Smooth muscle cell (in vitro differentiated cells): ENCODE data around the gene CPA4. TPM values are rescaled to one million over a fixed set of nuclear protein-coding genes. Genes with fewer than 3 reads are reported as not detected.

Source experiments
- DNase-seq: peaks from one replicate; lab custom pipeline; 2025; ENCODE audit not compliant: unreplicated experiment; lab: John Stamatoyannopoulos, UW
- H2AFZ ChIP-seq: fragments of 200-600 bp; sonication (generic); 2 replicates; pipeline ENCODE4 v1.6.0; 2016; ENCODE audit warnings: antibody characterized with exemption, low read depth, mild to moderate bottlenecking
- H3F3A ChIP-seq: fragments of 200-600 bp; sonication (generic); 2 replicates; pipeline ENCODE4 v1.6.0; 2017; ENCODE audit warnings: antibody characterized with exemption, low read depth
- H3K27ac ChIP-seq: fragments of 200-600 bp; sonication (generic); 2 replicates; pipeline ENCODE4 v1.5.1; 2016; ENCODE audit warnings: low read depth, mild to moderate bottlenecking
- H3K27me3 ChIP-seq: fragments of 200-600 bp; sonication (generic); 2 replicates; pipeline ENCODE4 v1.6.1; 2016; ENCODE audit warnings: low read depth, mild to moderate bottlenecking
- H3K36me3 ChIP-seq: fragments of 200-600 bp; sonication (generic); 2 replicates; pipeline ENCODE4 v1.5.1; 2016; ENCODE audit warnings: low read depth
- H3K4me1 ChIP-seq: fragments of 200-600 bp; sonication (generic); 2 replicates; pipeline ENCODE4 v1.5.1; 2016; ENCODE audit warnings: low read depth
- H3K4me2 ChIP-seq: fragments of 200-600 bp; sonication (generic); 2 replicates; pipeline ENCODE4 v1.6.0; 2016; ENCODE audit warnings: mild to moderate bottlenecking
- H3K4me3 ChIP-seq: fragments of 200-600 bp; sonication (generic); 2 replicates; pipeline ENCODE4 v1.5.1; 2016; ENCODE audit warnings: mild to moderate bottlenecking
- H3K79me2 ChIP-seq: fragments of 200-600 bp; sonication (generic); 2 replicates; pipeline ENCODE4 v1.6.0; 2016; ENCODE audit warnings: low read depth, mild to moderate bottlenecking
- H3K9ac ChIP-seq: fragments of 200-600 bp; sonication (generic); 2 replicates; pipeline ENCODE4 v1.6.0; 2016; ENCODE audit warnings: low read depth
- H3K9me3 ChIP-seq: fragments of 200-600 bp; sonication (generic); replicated peaks from 2 replicates; pipeline ENCODE4 v1.5.1; 2016; ENCODE audit warnings: low read depth
- H4K20me1 ChIP-seq: fragments of 200-600 bp; sonication (generic); 2 replicates; pipeline ENCODE4 v1.6.0; 2016; ENCODE audit warnings: low read depth
- WGBS: methylation state at CpG from one replicate; pipeline ENCODE4 v1.1.7; 2016; ENCODE audit warnings: low lambda C conversion rate; 5-methylcytosine and 5-hydroxymethylcytosine counted together
- polyA plus RNA-seq: library from polyadenylated mRNA; unstranded; fragments of >200 nt; fragmentation: Nextera tagmentation; extraction: Ambion mirVana; gene quantifications from 2 replicates; pipeline ENCODE4 v1.2.1, GENCODE V29; 2016
- total RNA-seq: library from RNA; depleted of rRNA; stranded (reverse); fragments of >200 nt; gene quantifications from 2 replicates; pipeline ENCODE4 v1.2.3, GENCODE V29; 2014
- TF ChIP-seq, protein P1 (sequence below): fragments of 200-600 bp; sonication (generic); IDR thresholded peaks from 2 replicates; pipeline ENCODE4 v1.5.1; 2017; ENCODE audit warnings: borderline replicate concordance, mild to moderate bottlenecking, antibody characterized with exemption; ENCODE audit not compliant: insufficient read depth, poor library complexity, severe bottlenecking

The CPA4 gene
- total and polyA plus RNA-seq, 2 experiments from 2014 or later = 8.8 to 12.3 TPM

DNA sequence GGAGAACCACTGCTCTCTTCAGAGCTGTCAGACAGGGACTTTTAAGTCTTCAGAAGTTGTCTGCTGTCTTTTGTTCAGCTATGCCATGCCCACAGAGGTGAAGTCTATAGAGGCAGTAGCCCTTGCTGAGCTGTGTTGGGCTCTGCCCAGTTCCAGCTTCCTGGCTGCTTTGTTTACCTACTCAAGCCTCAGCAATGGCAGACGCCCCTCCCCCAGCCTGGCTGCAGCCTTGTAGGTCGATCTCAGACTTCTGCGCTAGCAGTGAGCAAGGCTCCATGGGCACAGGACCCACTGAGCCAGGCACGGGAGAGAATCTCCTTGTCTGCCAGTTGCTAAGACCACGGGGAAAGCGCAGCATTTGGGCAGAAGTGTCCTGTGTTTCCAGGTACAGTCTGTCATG lies 38.4 kb upstream of the CPA4 start:
- H3K4me1 ChIP-seq = no peaks in the 10 kb centered on the region
- TF ChIP-seq, protein P1, sequence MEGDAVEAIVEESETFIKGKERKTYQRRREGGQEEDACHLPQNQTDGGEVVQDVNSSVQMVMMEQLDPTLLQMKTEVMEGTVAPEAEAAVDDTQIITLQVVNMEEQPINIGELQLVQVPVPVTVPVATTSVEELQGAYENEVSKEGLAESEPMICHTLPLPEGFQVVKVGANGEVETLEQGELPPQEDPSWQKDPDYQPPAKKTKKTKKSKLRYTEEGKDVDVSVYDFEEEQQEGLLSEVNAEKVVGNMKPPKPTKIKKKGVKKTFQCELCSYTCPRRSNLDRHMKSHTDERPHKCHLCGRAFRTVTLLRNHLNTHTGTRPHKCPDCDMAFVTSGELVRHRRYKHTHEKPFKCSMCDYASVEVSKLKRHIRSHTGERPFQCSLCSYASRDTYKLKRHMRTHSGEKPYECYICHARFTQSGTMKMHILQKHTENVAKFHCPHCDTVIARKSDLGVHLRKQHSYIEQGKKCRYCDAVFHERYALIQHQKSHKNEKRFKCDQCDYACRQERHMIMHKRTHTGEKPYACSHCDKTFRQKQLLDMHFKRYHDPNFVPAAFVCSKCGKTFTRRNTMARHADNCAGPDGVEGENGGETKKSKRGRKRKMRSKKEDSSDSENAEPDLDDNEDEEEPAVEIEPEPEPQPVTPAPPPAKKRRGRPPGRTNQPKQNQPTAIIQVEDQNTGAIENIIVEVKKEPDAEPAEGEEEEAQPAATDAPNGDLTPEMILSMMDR = no peak

DNA sequence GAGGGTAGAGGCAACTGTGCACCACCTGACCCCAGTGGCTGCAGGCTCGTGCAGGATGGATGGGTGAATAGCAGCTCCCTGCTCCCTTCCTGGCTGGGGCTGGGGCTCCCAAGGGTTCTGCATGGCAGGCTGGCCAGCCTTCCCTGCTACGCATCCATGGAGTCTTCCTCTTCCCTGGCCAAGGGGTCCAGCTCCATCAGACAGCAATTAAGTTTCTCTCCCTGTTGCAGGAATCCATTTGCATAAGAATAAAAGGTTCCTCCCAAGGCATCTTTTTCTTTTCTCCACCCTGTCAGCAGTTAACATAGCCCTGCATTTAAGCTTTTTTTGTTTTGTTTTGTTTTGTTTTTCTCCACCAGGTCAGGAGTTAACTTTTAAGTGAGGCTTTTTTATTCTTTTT lies 36.3 kb upstream of the CPA4 start:
- H3K36me3 ChIP-seq = peaks cover 5% of the 10 kb centered on the region
- no peaks in the 10 kb centered on the region for H3F3A ChIP-seq
- TF ChIP-seq, protein P1 = no peak
- 88% methylated on average over 2 of the region's 2 CpGs for WGBS
- H3K9me3 ChIP-seq = peaks cover 8% of the 10 kb centered on the region
- no peaks in the 10 kb centered on the region for H3K79me2 ChIP-seq
- H3K27ac ChIP-seq = no peak overlapping the region
- DNase-seq = no peak
- H2AFZ ChIP-seq = no peak overlapping the region
- H3K4me2 ChIP-seq = no peak overlapping the region
- no peaks in the 10 kb centered on the region for H4K20me1 ChIP-seq
- no peak overlapping the region for H3K9ac ChIP-seq
- H3K4me3 ChIP-seq = no peak overlapping the region
- H3K27me3 ChIP-seq = no peaks in the 10 kb centered on the region
- H3K4me1 ChIP-seq = no peaks in the 10 kb centered on the region

More for the DNA sequence above, 38.4 kb upstream of the CPA4 start:
- Histone ChIP-seq H4K20me1 (no peaks in the 10 kb centered on the region), H3K27ac (no peak overlapping the region), H2AFZ (no peak overlapping the region), H3K79me2 (no peaks in the 10 kb centered on the region), H3F3A (no peaks in the 10 kb centered on the region), H3K4me2 (no peak overlapping the region), H3K4me3 (no peak overlapping the region), H3K27me3 (no peaks in the 10 kb centered on the region), H3K9me3 (peaks cover 8% of the 10 kb centered on the region), H3K36me3 (peaks cover 5% of the 10 kb centered on the region), H3K9ac (no peak overlapping the region)
- DNase-seq = no peak
- 91% methylated on average over 6 of the region's 6 CpGs for WGBS

DNA sequence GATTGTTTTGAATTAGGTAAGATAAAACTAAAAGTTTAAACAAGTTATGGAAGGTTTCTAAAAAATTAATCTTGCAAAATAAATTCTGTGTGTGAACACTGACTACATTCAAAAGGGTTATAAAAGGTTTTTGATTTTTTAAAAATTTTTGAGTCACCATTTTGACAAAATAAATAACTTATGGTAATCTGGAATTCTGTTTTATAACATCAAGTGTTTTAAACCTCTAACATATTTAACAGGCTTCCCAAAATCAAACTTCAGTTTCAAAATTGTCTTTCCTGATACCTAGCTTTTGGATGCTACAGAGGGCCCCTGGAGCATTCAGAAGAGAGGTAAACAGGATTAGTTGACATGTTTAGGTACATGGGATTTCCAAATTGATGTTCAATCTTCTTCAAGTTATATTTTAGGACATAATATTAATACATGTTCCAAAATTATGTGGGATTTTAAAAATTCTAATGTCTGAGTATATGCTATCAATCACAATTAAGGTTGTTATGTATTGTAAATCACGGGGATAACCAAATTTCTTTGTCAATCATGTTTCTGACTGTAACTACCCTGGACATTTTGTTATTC lies 34.4 kb upstream of the CPA4 start:
- no peak overlapping the region for H3K4me2 ChIP-seq
- no peaks in the 10 kb centered on the region for H3K27me3 ChIP-seq
- TF ChIP-seq, protein P1 = no peak
- H3K36me3 ChIP-seq = peaks cover 5% of the 10 kb centered on the region
- 68% methylated on average over 1 of the region's 1 CpG for WGBS
- H3K9me3 ChIP-seq = peaks cover 8% of the 10 kb centered on the region
- no peaks in the 10 kb centered on the region for H3K79me2 ChIP-seq
- no peak overlapping the region for H2AFZ ChIP-seq
- H4K20me1 ChIP-seq = no peaks in the 10 kb centered on the region
- no peak overlapping the region for H3K9ac ChIP-seq
- no peak for DNase-seq
- H3K4me1 ChIP-seq = peaks cover 10% of the 10 kb centered on the region
- H3F3A ChIP-seq = no peaks in the 10 kb centered on the region
- no peak overlapping the region for H3K4me3 ChIP-seq
- no peak overlapping the region for H3K27ac ChIP-seq

DNA sequence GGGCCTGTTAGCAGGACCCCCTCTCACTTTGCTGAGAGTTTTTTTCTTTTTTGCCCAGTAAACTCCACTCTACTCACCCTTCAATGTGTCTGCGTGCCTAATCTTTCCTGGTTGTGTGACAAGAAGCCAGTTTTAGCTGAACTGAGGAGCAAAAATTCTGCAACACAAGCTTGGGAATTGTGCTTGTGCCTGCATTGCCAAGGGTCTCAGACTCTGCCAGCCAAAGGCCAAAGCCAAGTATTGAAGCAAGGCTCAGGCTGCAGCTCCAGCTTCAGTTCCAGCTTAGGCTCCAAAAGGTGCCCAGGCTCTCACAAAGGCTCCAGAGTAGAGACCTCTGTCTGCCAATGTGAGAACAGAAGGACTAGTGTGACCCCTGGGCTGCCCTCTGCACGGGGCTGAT lies 30.5 kb upstream of the CPA4 start:
- TF ChIP-seq, protein P1 = no peak
- Histone ChIP-seq H2AFZ (no peak overlapping the region), H3K36me3 (peaks cover 5% of the 10 kb centered on the region), H3K9ac (no peak overlapping the region), H3F3A (no peaks in the 10 kb centered on the region), H3K4me3 (no peak overlapping the region), H3K27ac (no peak overlapping the region), H4K20me1 (no peaks in the 10 kb centered on the region), H3K27me3 (no peaks in the 10 kb centered on the region), H3K4me1 (peaks cover 22% of the 10 kb centered on the region), H3K79me2 (no peaks in the 10 kb centered on the region), H3K9me3 (peaks cover 8% of the 10 kb centered on the region), H3K4me2 (no peak overlapping the region)
- 85% methylated on average over 2 of the region's 2 CpGs for WGBS
- no peak for DNase-seq
